ENCODE results near the gene PARD6G.

The PARD6G gene

GRCh38 chr18:80149667-80150066, 97.6 kb downstream of the PARD6G start:
- TF ChIP-seq CTBP1 (IDR thresholded peaks at IDR 0.05; ENCODE audit: borderline replicate concordance) (no peak), ELF4 (IDR thresholded peaks at IDR 0.05) (no peak), ARNT (IDR thresholded peaks at IDR 0.05) (no peak), BHLHE40 (IDR thresholded peaks at IDR 0.05; ENCODE audit: borderline replicate concordance) (no peak), LEF1 (IDR thresholded peaks at IDR 0.05; ENCODE audit: borderline replicate concordance) (no peak), FOXA1 (IDR thresholded peaks at IDR 0.05) (no peak), HDGF (IDR thresholded peaks at IDR 0.05; ENCODE audit: borderline replicate concordance) (no peak), TARDBP (IDR thresholded peaks at IDR 0.05) (no peak), NFRKB (IDR thresholded peaks at IDR 0.05) (no peak), ZNF384 (IDR thresholded peaks at IDR 0.05) (no peak), L3MBTL2 (conservative IDR thresholded peaks at IDR 0.05) (no peak), SUZ12 (IDR thresholded peaks at IDR 0.05) (no peak), FOXM1 (IDR thresholded peaks at IDR 0.05; ENCODE audit: borderline replicate concordance) (no peak), SP1 (IDR thresholded peaks at IDR 0.05) (no peak), FOXK2 (IDR thresholded peaks at IDR 0.05) (no peak), PKNOX1 (IDR thresholded peaks at IDR 0.05) (no peak)
- ChIA-PET CTCF (no interaction called here), POLR2A (no interaction called here)
- no peak for DNase-seq (ENCODE audit: extremely low spot score)

DNA sequence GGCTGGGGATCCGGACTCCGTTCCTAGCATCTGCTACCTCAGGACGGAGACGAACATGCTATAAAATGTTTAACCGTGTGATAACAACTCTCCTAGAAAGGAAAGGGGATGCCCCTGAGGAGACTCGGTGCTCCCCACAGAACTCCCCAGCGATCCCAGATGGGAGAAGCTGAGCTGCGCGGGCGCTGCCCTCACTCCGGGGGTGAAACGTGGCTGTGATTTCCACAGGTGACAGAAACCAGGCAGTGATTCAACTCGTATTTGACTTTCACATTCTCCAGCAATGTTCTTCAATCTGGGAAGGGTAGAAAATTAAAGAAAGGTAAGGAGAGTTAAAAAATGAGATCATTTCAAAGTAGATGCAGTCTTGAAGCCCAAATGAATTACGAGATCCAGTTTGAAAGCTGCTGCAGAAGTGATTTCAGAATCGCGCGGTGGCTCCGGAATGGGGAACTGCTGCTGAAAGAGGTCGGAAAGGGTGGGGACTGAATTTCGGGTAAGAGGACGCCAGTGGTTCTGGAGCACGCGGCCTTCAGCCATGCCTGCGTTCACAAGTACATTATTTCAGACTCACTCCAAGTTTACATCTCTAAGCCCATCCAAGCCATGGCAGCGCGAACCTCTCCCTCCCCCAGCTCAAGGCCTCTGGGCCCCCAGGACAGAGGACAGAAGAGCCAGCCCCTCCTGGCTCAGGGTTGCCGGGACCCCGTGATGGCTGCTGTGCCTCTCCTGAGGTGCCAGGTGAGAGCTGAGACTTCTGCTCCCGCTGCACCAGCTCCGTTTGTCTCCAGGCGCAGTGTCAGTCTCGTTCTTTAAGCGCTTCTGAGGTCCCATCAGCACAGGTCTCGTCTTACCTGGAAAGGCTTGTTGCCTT, 98.8 kb downstream of the PARD6G start:
- no peak for TF ChIP-seq LEF1 (IDR thresholded peaks at IDR 0.05; ENCODE audit: borderline replicate concordance)
- TF ChIP-seq SP1 (IDR thresholded peaks at IDR 0.05) = no peak
- no peak for TF ChIP-seq FOXK2 (IDR thresholded peaks at IDR 0.05)
- TF ChIP-seq TARDBP (IDR thresholded peaks at IDR 0.05) = no peak
- TF ChIP-seq BHLHE40 (IDR thresholded peaks at IDR 0.05; ENCODE audit: borderline replicate concordance) = no peak
- TF ChIP-seq FOXA1 (IDR thresholded peaks at IDR 0.05) = no peak
- no peak for TF ChIP-seq SUZ12 (IDR thresholded peaks at IDR 0.05)
- no peak for TF ChIP-seq HDGF (IDR thresholded peaks at IDR 0.05; ENCODE audit: borderline replicate concordance)
- no peak for TF ChIP-seq ARNT (IDR thresholded peaks at IDR 0.05)
- TF ChIP-seq CTBP1 (IDR thresholded peaks at IDR 0.05; ENCODE audit: borderline replicate concordance) = no peak
- no peak for TF ChIP-seq PKNOX1 (IDR thresholded peaks at IDR 0.05)
- no peak for TF ChIP-seq NFRKB (IDR thresholded peaks at IDR 0.05)
- POLR2A ChIA-PET = no interaction called here
- CTCF ChIA-PET = no interaction called here
- no peak for DNase-seq (ENCODE audit: extremely low spot score)

DNA sequence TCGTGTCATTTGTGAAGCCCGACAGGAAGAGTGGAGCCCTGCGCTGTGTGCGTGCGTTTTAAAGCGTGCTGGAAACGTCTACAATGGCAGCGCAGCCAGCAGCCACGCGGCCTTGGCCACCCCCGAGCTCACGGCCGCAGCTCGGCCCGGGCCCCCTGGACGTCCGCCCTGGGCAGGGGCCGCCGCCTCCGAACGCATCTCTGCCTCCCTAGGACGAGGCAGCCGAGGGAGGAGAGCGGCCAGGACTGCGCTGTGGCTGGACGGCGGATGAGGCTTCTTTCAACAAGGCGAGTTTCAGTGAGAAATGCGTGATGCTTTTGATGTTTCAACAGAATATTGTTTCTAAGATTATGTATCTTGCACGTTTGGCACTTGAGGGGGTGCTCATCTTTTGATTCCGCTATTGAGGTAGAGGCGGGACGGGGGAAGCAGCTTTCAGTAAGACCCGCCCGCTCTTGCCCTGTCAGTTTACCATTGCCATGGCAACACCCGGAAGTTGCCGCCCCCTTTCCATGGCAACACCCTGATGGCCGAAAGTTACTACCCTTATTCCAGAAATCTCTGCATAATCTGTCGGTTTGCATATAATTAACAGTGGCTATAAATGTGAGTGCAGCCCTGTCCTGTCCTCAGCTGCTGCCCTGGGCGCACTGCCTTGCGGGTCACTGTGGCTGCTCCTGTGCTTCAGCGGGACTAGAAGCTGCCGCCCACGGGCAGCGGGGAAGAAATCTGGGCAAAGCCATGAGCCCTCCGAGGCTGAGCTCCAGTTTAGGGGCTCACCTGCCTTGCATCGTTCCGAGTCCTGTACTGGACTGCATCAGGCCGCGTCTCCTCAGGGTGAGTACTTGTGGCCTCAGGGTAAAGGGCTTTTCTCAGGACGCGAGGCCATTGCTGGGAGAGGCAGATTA, 99.6 kb downstream of the PARD6G start:
- TF ChIP-seq BHLHE40 (IDR thresholded peaks at IDR 0.05; ENCODE audit: borderline replicate concordance) (no peak), PKNOX1 (IDR thresholded peaks at IDR 0.05) (peak; percentile 46), SUZ12 (IDR thresholded peaks at IDR 0.05) (no peak)
- ChIA-PET CTCF (no interaction called here), POLR2A (no interaction called here)
- DNase-seq (ENCODE audit: extremely low spot score) = no peak

DNA sequence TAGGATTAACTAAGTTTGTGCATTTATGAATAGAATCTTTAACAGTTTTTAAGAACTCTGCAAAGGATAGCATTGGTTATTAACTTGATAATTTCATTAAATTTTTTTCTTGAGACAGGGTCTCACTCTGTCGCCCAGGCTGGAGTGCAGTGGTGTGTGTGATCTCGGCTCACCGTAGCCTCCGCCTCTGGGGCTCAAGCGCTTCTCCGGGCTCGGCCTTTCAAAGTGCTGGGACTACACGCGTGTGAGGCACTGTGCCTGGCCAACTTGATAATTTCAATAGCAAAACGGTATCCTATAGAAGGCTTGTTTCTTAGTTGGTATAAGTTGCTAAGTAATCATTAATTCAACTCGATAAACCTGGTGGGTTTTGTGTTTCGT, 100.3 kb downstream of the PARD6G start:
- ChIA-PET CTCF (no interaction called here), POLR2A (no interaction called here)
- TF ChIP-seq LEF1 (IDR thresholded peaks at IDR 0.05; ENCODE audit: borderline replicate concordance) (no peak), PKNOX1 (IDR thresholded peaks at IDR 0.05) (no peak), ZNF384 (IDR thresholded peaks at IDR 0.05) (no peak), L3MBTL2 (conservative IDR thresholded peaks at IDR 0.05) (no peak), NFRKB (IDR thresholded peaks at IDR 0.05) (no peak), CTBP1 (IDR thresholded peaks at IDR 0.05; ENCODE audit: borderline replicate concordance) (no peak), TARDBP (IDR thresholded peaks at IDR 0.05) (no peak), ARNT (IDR thresholded peaks at IDR 0.05) (no peak), FOXK2 (IDR thresholded peaks at IDR 0.05) (no peak), SUZ12 (IDR thresholded peaks at IDR 0.05) (no peak), ELF4 (IDR thresholded peaks at IDR 0.05) (no peak), SP1 (IDR thresholded peaks at IDR 0.05) (no peak), FOXM1 (IDR thresholded peaks at IDR 0.05; ENCODE audit: borderline replicate concordance) (no peak)
- no peak for DNase-seq (ENCODE audit: extremely low spot score)

GRCh38 chr18:80145196-80145804, 102.0 kb downstream of the PARD6G start:
- CTCF ChIA-PET = no interaction called here
- POLR2A ChIA-PET = no interaction called here
- no peak for TF ChIP-seq LEF1 (IDR thresholded peaks at IDR 0.05; ENCODE audit: borderline replicate concordance)
- TF ChIP-seq ZNF384 (IDR thresholded peaks at IDR 0.05) = no peak
- TF ChIP-seq NFRKB (IDR thresholded peaks at IDR 0.05) = no peak
- no peak for TF ChIP-seq FOXM1 (IDR thresholded peaks at IDR 0.05; ENCODE audit: borderline replicate concordance)
- no peak for TF ChIP-seq CTBP1 (IDR thresholded peaks at IDR 0.05; ENCODE audit: borderline replicate concordance)
- no peak for TF ChIP-seq SUZ12 (IDR thresholded peaks at IDR 0.05)
- TF ChIP-seq HDGF (IDR thresholded peaks at IDR 0.05; ENCODE audit: borderline replicate concordance) = no peak
- no peak for TF ChIP-seq FOXA1 (IDR thresholded peaks at IDR 0.05)
- no peak for TF ChIP-seq BHLHE40 (IDR thresholded peaks at IDR 0.05; ENCODE audit: borderline replicate concordance)
- TF ChIP-seq PKNOX1 (IDR thresholded peaks at IDR 0.05) = no peak
- TF ChIP-seq ELF4 (IDR thresholded peaks at IDR 0.05) = no peak
- no peak for TF ChIP-seq L3MBTL2 (conservative IDR thresholded peaks at IDR 0.05)
- no peak for DNase-seq (ENCODE audit: extremely low spot score)

All from HEK293T (cell line).